B cell (primary cell): Measurements from ENCODE around the gene MEGF11. TPM values are rescaled to one million over a fixed set of nuclear protein-coding genes. Genes with fewer than 3 reads are reported as not detected.

Source experiments
- ATAC-seq: fragments of 200-7000 bp; cut with Tn5 transposase; one replicate; pipeline ENCODE4 v1.10.0; 2021; ENCODE audit warnings: low read depth, mild to moderate bottlenecking, moderate number of reproducible peaks, moderate library complexity
- CTCF ChIA-PET: fragments of 350-600 bp; sonication (Branson Sonifier 250); formaldehyde crosslinking; loops from one replicate; lab custom pipeline; 2021; ENCODE audit warnings: antibody characterized with exemption, inconsistent platforms; lab: Charles Lee
- POLR2A ChIA-PET: fragments of 350-600 bp; sonication (Branson Sonifier 250); formaldehyde crosslinking; loops from one replicate; lab custom pipeline; 2021; ENCODE audit warnings: antibody characterized with exemption; lab: Charles Lee
- DNase-seq: peaks from one replicate; pipeline ENCODE4 v3.0.0; 2013
- H2AFZ ChIP-seq: 2 replicates; pipeline ENCODE4 v1.6.1; 2012; ENCODE audit warnings: mild to moderate bottlenecking, low read depth, low read length; ENCODE audit not compliant: insufficient read depth, poor library complexity, severe bottlenecking
- H3K27ac ChIP-seq, 2 donors: 1 replicate in 1 of 2; 2 replicates in 1 of 2; pipeline ENCODE4 v1.5.1; 2012 to 2013; ENCODE audit warnings: low read length in 2 of 2, mild to moderate bottlenecking in 2 of 2, moderate library complexity in 1 of 2
- H3K27me3 ChIP-seq, 4 experiments: fragments of 200-600 bp in 1 of 4; sonication (generic) in 1 of 4; replicated peaks in 1 of 4; 1 replicate in 2 of 4; 2 replicates in 2 of 4; pipeline versions ENCODE4 v1.6.1 to v1.7.0; 2013 to 2016; ENCODE audit warnings: low read length in 3 of 4, mild to moderate bottlenecking in 2 of 4, mixed read lengths in 1 of 4, moderate library complexity in 1 of 4; ENCODE audit not compliant: insufficient read depth in 4 of 4, control insufficient read depth in 3 of 4; ENCODE audit errors: control extremely low read depth in 1 of 4
- H3K36me3 ChIP-seq, 2 experiments: replicated peaks in 1 of 2; 1 replicate in 1 of 2; 2 replicates in 1 of 2; pipeline versions ENCODE4 v1.6.1 to v1.7.1; 2013; ENCODE audit warnings: low read length in 1 of 2; ENCODE audit not compliant: insufficient read depth in 2 of 2, control insufficient read depth in 1 of 2; ENCODE audit errors: control extremely low read depth in 1 of 2, extremely low read depth in 1 of 2
- H3K4me1 ChIP-seq, 2 donors: fragments of 200-600 bp in 1 of 2; sonication (generic) in 1 of 2; 1 replicate in 1 of 2; 2 replicates in 1 of 2; pipeline versions ENCODE4 v1.5.1 to v1.6.1; 2013 to 2017; ENCODE audit warnings: low read length in 2 of 2; ENCODE audit not compliant: control insufficient read depth in 2 of 2, insufficient read depth in 2 of 2
- H3K4me2 ChIP-seq: replicated peaks from 2 replicates; pipeline ENCODE3; 2012; ENCODE audit warnings: mild to moderate bottlenecking, low read depth, low read length; ENCODE audit not compliant: poor library complexity, severe bottlenecking
- H3K4me3 ChIP-seq, 5 experiments: fragments of 200-600 bp in 1 of 5; sonication (generic) in 1 of 5; 1 replicate in 3 of 5; 2 replicates in 2 of 5; pipeline versions ENCODE4 v1.5.1 to v1.7.0; 2011 to 2016; ENCODE audit warnings: low read length in 4 of 5, mild to moderate bottlenecking in 4 of 5, low read depth in 2 of 5, control low read depth in 1 of 5, moderate library complexity in 1 of 5; ENCODE audit not compliant: insufficient read depth in 1 of 5; ENCODE audit errors: control extremely low read depth in 1 of 5, extremely low read depth in 1 of 5
- H3K79me2 ChIP-seq: fragments of 200-600 bp; sonication (generic); one replicate; pipeline ENCODE4 v1.6.0; 2016; ENCODE audit warnings: low read length; ENCODE audit not compliant: control insufficient read depth, insufficient read depth
- H3K9ac ChIP-seq: fragments of 200-600 bp; sonication (generic); 2 replicates; pipeline ENCODE4 v1.6.1; 2017; ENCODE audit warnings: mild to moderate bottlenecking, low read length, moderate library complexity
- H3K9me3 ChIP-seq, 3 donors: one replicate each; pipeline versions ENCODE4 v1.6.1 to v1.7.1; 2013; ENCODE audit warnings: low read length in 2 of 3; ENCODE audit not compliant: control insufficient read depth in 2 of 3, insufficient read depth in 1 of 3; ENCODE audit errors: control extremely low read depth in 1 of 3
- H4K20me1 ChIP-seq: 2 replicates; pipeline ENCODE4 v1.6.0; 2012; ENCODE audit warnings: mild to moderate bottlenecking, low read length; ENCODE audit not compliant: insufficient read depth, control insufficient read depth, poor library complexity, severe bottlenecking
- H3K27ac Mint-ChIP-seq: one replicate; pipeline ENCODE4 v1.8.0; 2021; ENCODE audit warnings: mixed read lengths
- H3K27me3 Mint-ChIP-seq: one replicate; pipeline ENCODE4 v1.8.0; 2021; ENCODE audit warnings: mixed read lengths
- H3K4me1 Mint-ChIP-seq: one replicate; pipeline ENCODE4 v1.8.0; 2021; ENCODE audit warnings: mixed read lengths
- H3K4me3 Mint-ChIP-seq: one replicate; pipeline ENCODE4 v1.8.0; 2021; ENCODE audit warnings: mixed read lengths
- H3K9me3 Mint-ChIP-seq: one replicate; pipeline ENCODE4 v1.8.0; 2022; ENCODE audit warnings: mixed read lengths; ENCODE audit not compliant: insufficient read depth
- EZH2 ChIP-seq: IDR thresholded peaks from 2 replicates; pipeline ENCODE4 v1.6.1; 2012; ENCODE audit warnings: borderline replicate concordance, low read depth, mild to moderate bottlenecking, moderate library complexity, low read length; ENCODE audit not compliant: insufficient read depth, poor library complexity, severe bottlenecking
- WGBS: methylation state at CpG from one replicate; pipeline ENCODE4 v1.1.5; 2013; ENCODE audit warnings: missing lambda C conversion rate; ENCODE audit not compliant: insufficient coverage; 5-methylcytosine and 5-hydroxymethylcytosine counted together
- intact Hi-C: fragments of 100-400 bp; cut with micrococcal nuclease; formaldehyde crosslinking; loops from one replicate; pipeline ENCODE4 v1.10.0; 2022
- polyA plus RNA-seq: library from polyadenylated mRNA; depleted of rRNA; stranded (reverse); fragments of >200 nt; gene quantifications from 2 replicates; pipeline ENCODE4 v1.2.3, GENCODE V29; 2012
- total RNA-seq, 2 donors: library from RNA; stranded (reverse); fragments of 120-200 nt in 1 of 2; gene quantifications; 1 replicate in 1 of 2; 2 replicates in 1 of 2; pipeline versions ENCODE4 v1.2.3 to v1.2.4, GENCODE V29; 2013 to 2022
- TF ChIP-seq, protein P1 (sequence below): fragments of 200-600 bp; IDR thresholded peaks from one replicate; pipeline ENCODE4 v1.8.0; 2022; ENCODE audit warnings: antibody characterized with exemption, mild to moderate bottlenecking

The MEGF11 gene
- total and polyA plus RNA-seq, 2 donors (not counting 1 experiment from before 2014, with no cell fraction given): 0.04 to 0.34 TPM

DNA sequence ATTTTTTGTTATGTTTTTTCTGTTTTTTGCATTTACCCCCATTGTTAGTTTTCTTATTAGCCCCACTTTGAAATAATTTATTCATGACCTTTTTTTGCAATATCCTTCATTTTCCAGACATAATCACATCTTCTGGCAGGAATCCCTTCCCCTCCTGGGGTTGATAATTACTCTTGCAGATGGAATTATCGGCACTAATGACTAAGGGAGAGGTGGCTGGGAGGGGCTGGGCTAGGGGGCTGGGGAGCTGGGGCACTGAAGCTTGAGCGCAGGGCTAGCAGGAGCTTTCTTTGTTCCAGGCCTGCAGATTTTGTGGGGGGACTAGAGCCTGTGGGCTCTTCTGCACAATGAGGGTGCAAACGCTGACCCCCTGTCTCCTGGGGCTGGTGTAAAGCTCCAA is 306.5 kb downstream of the MEGF11 start:
- H3K27me3 Mint-ChIP-seq: peaks cover 18% of the 10 kb centered on the region
- H3K4me3 Mint-ChIP-seq: no peak overlapping the region
- Histone ChIP-seq H3K27ac (no peak overlapping the region), H3K79me2 (no peaks in the 10 kb centered on the region), H4K20me1 (no peaks in the 10 kb centered on the region), H2AFZ (no peak overlapping the region), H3K9me3 (no peaks in the 10 kb centered on the region), H3K4me1 (no peaks in the 10 kb centered on the region), H3K27me3 (peaks cover 0 to 4% (median 0%) of the 10 kb centered on the region in 4 experiments), H3K36me3 (no peaks in the 10 kb centered on the region), H3K9ac (no peak overlapping the region), H3K4me3 (no peak overlapping the region), H3K4me2 (no peak overlapping the region)
- DNase-seq (no peak), ATAC-seq (no peak)
- H3K4me1 Mint-ChIP-seq: no peaks in the 10 kb centered on the region
- 93% methylated on average over 2 of the region's 3 CpGs for WGBS
- no peaks in the 10 kb centered on the region for H3K9me3 Mint-ChIP-seq
- CTCF ChIA-PET: no interaction called here
- intact Hi-C loops: no loop called here
- H3K27ac Mint-ChIP-seq: no peak overlapping the region
- no peak for TF ChIP-seq EZH2
- TF ChIP-seq, protein P1, sequence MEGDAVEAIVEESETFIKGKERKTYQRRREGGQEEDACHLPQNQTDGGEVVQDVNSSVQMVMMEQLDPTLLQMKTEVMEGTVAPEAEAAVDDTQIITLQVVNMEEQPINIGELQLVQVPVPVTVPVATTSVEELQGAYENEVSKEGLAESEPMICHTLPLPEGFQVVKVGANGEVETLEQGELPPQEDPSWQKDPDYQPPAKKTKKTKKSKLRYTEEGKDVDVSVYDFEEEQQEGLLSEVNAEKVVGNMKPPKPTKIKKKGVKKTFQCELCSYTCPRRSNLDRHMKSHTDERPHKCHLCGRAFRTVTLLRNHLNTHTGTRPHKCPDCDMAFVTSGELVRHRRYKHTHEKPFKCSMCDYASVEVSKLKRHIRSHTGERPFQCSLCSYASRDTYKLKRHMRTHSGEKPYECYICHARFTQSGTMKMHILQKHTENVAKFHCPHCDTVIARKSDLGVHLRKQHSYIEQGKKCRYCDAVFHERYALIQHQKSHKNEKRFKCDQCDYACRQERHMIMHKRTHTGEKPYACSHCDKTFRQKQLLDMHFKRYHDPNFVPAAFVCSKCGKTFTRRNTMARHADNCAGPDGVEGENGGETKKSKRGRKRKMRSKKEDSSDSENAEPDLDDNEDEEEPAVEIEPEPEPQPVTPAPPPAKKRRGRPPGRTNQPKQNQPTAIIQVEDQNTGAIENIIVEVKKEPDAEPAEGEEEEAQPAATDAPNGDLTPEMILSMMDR: no peak
- POLR2A ChIA-PET: no interaction called here

DNA sequence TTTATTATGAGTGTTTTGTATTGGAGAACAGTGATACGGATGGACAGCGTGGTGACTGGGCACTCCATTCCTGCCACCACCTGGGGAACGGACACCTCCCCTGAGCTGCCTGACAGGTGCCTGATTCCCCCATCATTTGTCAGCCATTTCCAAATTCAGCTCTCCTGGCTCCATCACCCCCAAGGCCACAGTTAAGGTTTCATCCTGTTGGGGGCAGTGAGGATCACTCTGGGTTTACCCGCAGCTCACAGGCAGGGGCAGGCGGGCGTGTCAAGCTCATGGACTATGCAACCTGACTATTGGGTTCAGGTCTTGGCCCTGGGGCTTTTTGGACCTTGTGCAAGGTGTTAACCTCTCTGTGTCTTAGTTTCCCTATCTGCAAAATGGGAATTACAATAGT is 307.9 kb downstream of the MEGF11 start:
- H3K79me2 ChIP-seq: no peaks in the 10 kb centered on the region
- H3K4me2 ChIP-seq: no peak overlapping the region
- no peaks in the 10 kb centered on the region for H3K4me1 ChIP-seq
- intact Hi-C loops: no loop called here
- ATAC-seq (no peak), DNase-seq (no peak)
- H3K4me3 ChIP-seq: no peak overlapping the region
- no peaks in the 10 kb centered on the region for H3K36me3 ChIP-seq
- TF ChIP-seq, protein P1: no peak
- no peak for TF ChIP-seq EZH2
- no peaks in the 10 kb centered on the region for H4K20me1 ChIP-seq
- peaks cover 0 to 4% (median 0%) of the 10 kb centered on the region in 4 experiments for H3K27me3 ChIP-seq
- Mint-ChIP-seq H3K27ac (no peak overlapping the region), H3K9me3 (no peaks in the 10 kb centered on the region), H3K4me1 (no peaks in the 10 kb centered on the region), H3K4me3 (no peak overlapping the region), H3K27me3 (peaks cover 12% of the 10 kb centered on the region)
- ChIA-PET CTCF (no interaction called here), POLR2A (no interaction called here)
- H3K9me3 ChIP-seq: no peaks in the 10 kb centered on the region
- no peak overlapping the region for H3K27ac ChIP-seq
- H3K9ac ChIP-seq: no peak overlapping the region
- no peak overlapping the region for H2AFZ ChIP-seq
- WGBS: 93% methylated on average over 6 of the region's 6 CpGs
